IMR-90 (cell line): ENCODE results near the gene POM121. TPM values are rescaled to one million over a fixed set of nuclear protein-coding genes. Genes with fewer than 3 reads are reported as not detected.
"Not testable (repeated sequence)": the region's sequence is repeated elsewhere in the genome, so short reads cannot be mapped to it uniquely, and the experiment has no call there.

Source experiments
- ATAC-seq: fragments of 200-7000 bp; cut with Tn5 transposase; 2 replicates; pipeline ENCODE4 v1.9.1; 2020; ENCODE audit warnings: low read depth, mild to moderate bottlenecking, moderate library complexity
- BruUV-seq: library from RNA; stranded (reverse); fragments of 400-500 nt; replicated peaks from 2 replicates; lab custom pipeline; 2021; lab: Mats Ljungman, UMichigan
- CTCF ChIA-PET: fragments of 300-600 bp; formaldehyde crosslinking; extraction: SDS; loops from one replicate; lab custom pipeline; 2021; ENCODE audit warnings: antibody characterized with exemption; lab: Yijun Ruan, JAX
- POLR2A ChIA-PET: fragments of 300-600 bp; sonication (Branson Sonifier 250); formaldehyde crosslinking; loops from one replicate; lab custom pipeline; 2022; ENCODE audit warnings: antibody characterized with exemption; ENCODE audit not compliant: unreplicated experiment; lab: Charles Lee
- DNase-seq: peaks from one replicate; pipeline ENCODE4 v3.0.0; 2013
- H2AFZ ChIP-seq: replicated peaks from 2 replicates; pipeline ENCODE3; 2013; ENCODE audit warnings: low read length, mild to moderate bottlenecking; ENCODE audit not compliant: poor library complexity
- H2AK5ac ChIP-seq: 2 replicates; pipeline ENCODE4 v1.6.1; 2013; ENCODE audit warnings: low read depth, low read length, inconsistent platforms
- H2AK9ac ChIP-seq: replicated peaks from 2 replicates; pipeline ENCODE3; 2013; ENCODE audit warnings: mild to moderate bottlenecking, low read depth, low read length, moderate library complexity; ENCODE audit not compliant: poor library complexity
- H2BK120ac ChIP-seq: 2 replicates; pipeline ENCODE4 v1.6.1; 2013; ENCODE audit warnings: low read depth, low read length, inconsistent platforms
- H2BK15ac ChIP-seq: 3 replicates; pipeline ENCODE4 v1.6.1; 2013; ENCODE audit warnings: low read depth, low read length, inconsistent platforms
- H2BK20ac ChIP-seq: 2 replicates; pipeline ENCODE4 v1.6.1; 2013; ENCODE audit warnings: low read depth, mild to moderate bottlenecking, inconsistent platforms, low read length, moderate library complexity
- H2BK5ac ChIP-seq: 2 replicates; pipeline ENCODE4 v1.6.1; 2013; ENCODE audit warnings: mild to moderate bottlenecking, low read depth, low read length, inconsistent platforms; ENCODE audit not compliant: poor library complexity, severe bottlenecking
- H3K14ac ChIP-seq: replicated peaks from 2 replicates; pipeline ENCODE4 v1.6.1; 2013; ENCODE audit warnings: low read depth, low read length, inconsistent platforms
- H3K18ac ChIP-seq: 2 replicates; pipeline ENCODE4 v1.6.1; 2013; ENCODE audit warnings: low read depth, low read length, control low read depth
- H3K23ac ChIP-seq: 2 replicates; pipeline ENCODE4 v1.6.1; 2013; ENCODE audit warnings: low read depth, low read length, inconsistent platforms
- H3K27ac ChIP-seq: 2 replicates; pipeline ENCODE4 v1.5.1; 2013; ENCODE audit warnings: mild to moderate bottlenecking, control low read depth, low read length; ENCODE audit not compliant: insufficient read depth
- H3K27me3 ChIP-seq: 2 replicates; pipeline ENCODE4 v1.6.1; 2013; ENCODE audit warnings: low read length; ENCODE audit not compliant: control insufficient read depth, insufficient read depth
- H3K36me3 ChIP-seq: 2 replicates; pipeline ENCODE4 v1.6.1; 2013; ENCODE audit warnings: low read length, mixed read lengths; ENCODE audit not compliant: control insufficient read depth, insufficient read depth
- H3K4ac ChIP-seq: 2 replicates; pipeline ENCODE4 v1.6.1; 2013; ENCODE audit warnings: low read depth, low read length, inconsistent platforms
- H3K4me1 ChIP-seq: 2 replicates; pipeline ENCODE4 v1.6.1; 2013; ENCODE audit warnings: low read length, mixed read lengths; ENCODE audit not compliant: control insufficient read depth, insufficient read depth
- H3K4me2 ChIP-seq: 2 replicates; pipeline ENCODE4 v1.6.1; 2013; ENCODE audit warnings: low read depth, mild to moderate bottlenecking, control low read depth, low read length, moderate library complexity
- H3K4me3 ChIP-seq: 2 replicates; pipeline ENCODE4 v1.5.1; 2013; ENCODE audit warnings: low read depth, mild to moderate bottlenecking, control low read depth, low read length, moderate library complexity; ENCODE audit not compliant: insufficient read depth
- H3K56ac ChIP-seq: 2 replicates; pipeline ENCODE4 v1.6.1; 2013; ENCODE audit warnings: low read length, inconsistent platforms; ENCODE audit not compliant: insufficient read depth; ENCODE audit errors: extremely low read depth
- H3K79me1 ChIP-seq, 2 experiments: 2 replicates each; pipeline ENCODE4 v1.6.1; 2013; ENCODE audit warnings: low read length in 2 of 2, inconsistent platforms in 1 of 2, low read depth in 1 of 2
- H3K9ac ChIP-seq: 2 replicates; pipeline ENCODE4 v1.6.1; 2013; ENCODE audit warnings: low read depth, low read length, control low read depth
- H3K9me1 ChIP-seq: 2 replicates; pipeline ENCODE4 v1.6.1; 2013; ENCODE audit warnings: low read length, inconsistent platforms; ENCODE audit not compliant: insufficient read depth
- H3K9me3 ChIP-seq: 2 replicates; pipeline ENCODE4 v1.6.1; 2013; ENCODE audit warnings: low read length; ENCODE audit not compliant: control insufficient read depth, insufficient read depth
- H4K20me1 ChIP-seq: 2 replicates; pipeline ENCODE4 v1.6.1; 2013; ENCODE audit warnings: low read length, inconsistent platforms; ENCODE audit not compliant: insufficient read depth
- H4K5ac ChIP-seq: 2 replicates; pipeline ENCODE4 v1.6.1; 2013; ENCODE audit warnings: mild to moderate bottlenecking, low read depth, low read length, control low read depth
- H4K8ac ChIP-seq, 2 experiments: 2 replicates each; pipeline ENCODE4 v1.6.1; 2013; ENCODE audit warnings: low read depth in 2 of 2, low read length in 2 of 2, control low read depth in 1 of 2, inconsistent platforms in 1 of 2
- H4K91ac ChIP-seq: 2 replicates; pipeline ENCODE4 v1.6.1; 2013; ENCODE audit warnings: low read depth, low read length, inconsistent platforms; ENCODE audit not compliant: insufficient read depth
- WGBS, 2 experiments: methylation state at CpG; one replicate each; pipeline versions ENCODE4 v1.1.5 to v1.1.7; 2013; ENCODE audit warnings: missing lambda C conversion rate in 2 of 2; ENCODE audit not compliant: insufficient read length in 1 of 2; ENCODE audit errors: extremely low coverage in 2 of 2; 5-methylcytosine and 5-hydroxymethylcytosine counted together
- dilution Hi-C: fragments of 300-500 bp; cut with HindIII; formaldehyde crosslinking; loops from one replicate; pipeline ENCODE4 v1.14.3; 2018; ENCODE audit warnings: low sequenced_read_pairs; ENCODE audit not compliant: unreplicated experiment
- in situ Hi-C: fragments of 300-500 bp; cut with MboI; formaldehyde crosslinking; loops from 3 replicates; pipeline ENCODE4 v1.14.3; 2019; ENCODE audit warnings: low sequenced_read_pairs, inconsistent platforms, mixed read lengths
- intact Hi-C: fragments of 100-400 bp; cut with micrococcal nuclease; formaldehyde crosslinking; loops from 2 replicates; pipeline ENCODE4 v1.10.0; 2022
- polyA plus RNA-seq, 3 experiments: library from polyadenylated mRNA; depleted of rRNA; stranded (reverse); fragments of >200 nt; gene quantifications; 2 replicates each; pipeline ENCODE4 v1.2.3, GENCODE V29; 2012; ENCODE audit warnings: low replicate concordance in 1 of 3
- total RNA-seq: library from RNA; depleted of rRNA; stranded (reverse); fragments of >200 nt; gene quantifications from 2 replicates; pipeline ENCODE4 v1.2.3, GENCODE V29; 2012

POM121 gene
- total and polyA plus RNA-seq, 2 of the 4 experiments (the other 2 are of a cell fraction), result 1.8 to 15.5 TPM

DNA sequence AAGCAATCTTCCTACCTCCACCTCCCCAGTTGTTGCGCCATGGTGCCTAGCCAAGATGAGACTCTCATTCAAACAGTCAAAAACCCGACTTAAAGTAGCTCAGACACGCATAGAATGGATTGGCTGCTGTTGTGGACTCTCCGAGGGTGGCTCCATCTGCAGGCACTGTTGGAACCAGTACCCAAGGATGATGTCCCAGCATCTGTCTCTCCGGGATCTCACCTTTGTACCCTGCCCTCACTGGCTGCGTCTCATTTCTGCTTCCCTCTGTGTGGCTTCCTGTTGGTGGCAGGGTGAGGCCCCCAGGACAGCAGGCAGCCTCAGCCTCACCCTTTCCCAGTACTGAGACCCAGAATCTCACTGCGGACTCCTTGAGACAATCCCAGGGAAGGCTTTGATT is 49.9 kb downstream of the POM121 start:
- BruUV-seq, result not testable (repeated sequence)

DNA sequence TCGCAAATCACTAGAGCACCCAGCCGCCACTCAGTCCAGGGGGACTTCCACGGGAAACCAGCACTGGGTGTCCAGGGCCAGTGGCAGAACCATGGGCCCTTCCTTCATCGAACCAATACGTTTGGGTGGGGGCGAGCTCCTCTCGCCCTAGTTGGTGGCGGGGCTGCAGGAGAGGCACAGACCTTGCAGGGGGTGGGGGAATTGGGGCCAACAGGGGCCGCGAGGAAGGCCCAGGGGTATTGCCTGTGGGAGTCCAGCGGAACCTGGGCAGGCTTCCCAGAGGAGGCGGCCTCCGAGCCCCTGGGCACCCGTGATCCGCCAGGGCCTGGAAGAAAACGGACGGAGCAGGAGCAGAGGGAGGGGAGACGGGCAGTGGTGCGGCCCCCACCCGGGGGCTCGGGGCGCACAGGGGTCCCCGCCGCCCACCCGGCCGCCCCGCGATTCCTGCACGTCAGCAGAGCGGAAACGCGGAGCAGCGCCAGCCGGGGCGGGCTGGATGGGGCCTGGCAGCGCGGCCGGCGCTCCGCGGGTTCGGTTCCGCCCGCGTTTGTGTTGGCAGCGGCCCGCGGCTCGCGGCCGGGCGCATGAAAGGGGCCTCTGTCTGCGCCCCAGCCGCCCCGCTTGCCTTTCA is 50.9 kb downstream of the POM121 start:
- H3K36me3 ChIP-seq, H3K4me2 ChIP-seq, H3K79me1 ChIP-seq, H3K4me3 ChIP-seq, H3K18ac ChIP-seq, H2AK5ac ChIP-seq, ATAC-seq, H4K91ac ChIP-seq, H3K27me3 ChIP-seq, H3K9me1 ChIP-seq, intact Hi-C loops, H2BK120ac ChIP-seq, CTCF ChIA-PET, H2BK20ac ChIP-seq, H2AK9ac ChIP-seq, H3K9me3 ChIP-seq, BruUV-seq, in situ Hi-C loops, DNase-seq, H3K4ac ChIP-seq, H4K20me1 ChIP-seq, POLR2A ChIA-PET, dilution Hi-C loops, H2BK15ac ChIP-seq, H2BK5ac ChIP-seq, H3K14ac ChIP-seq, H4K8ac ChIP-seq, H3K56ac ChIP-seq, H4K5ac ChIP-seq, H3K9ac ChIP-seq, H3K23ac ChIP-seq, H2AFZ ChIP-seq, H3K4me1 ChIP-seq, H3K27ac ChIP-seq: not testable (repeated sequence)
- WGBS, 2 experiments, result no CpG with 5 or more reads among the region's 55 CpGs

More for the DNA sequence above, 49.9 kb downstream of the POM121 start:
- H3K9me3 ChIP-seq, dilution Hi-C loops, H3K27ac ChIP-seq, H3K79me1 ChIP-seq, H4K8ac ChIP-seq, H3K4me1 ChIP-seq, H4K91ac ChIP-seq, DNase-seq, H3K27me3 ChIP-seq, H2BK120ac ChIP-seq, H2BK5ac ChIP-seq, H4K20me1 ChIP-seq, H3K9ac ChIP-seq, CTCF ChIA-PET, H3K23ac ChIP-seq, ATAC-seq, H2AFZ ChIP-seq, H3K56ac ChIP-seq, H4K5ac ChIP-seq, H3K4ac ChIP-seq, intact Hi-C loops, H3K4me3 ChIP-seq, H2BK20ac ChIP-seq, H2AK9ac ChIP-seq, H2BK15ac ChIP-seq, H3K18ac ChIP-seq, in situ Hi-C loops, H3K36me3 ChIP-seq, POLR2A ChIA-PET, H3K4me2 ChIP-seq, H3K14ac ChIP-seq, H2AK5ac ChIP-seq, H3K9me1 ChIP-seq: not testable (repeated sequence)
- no CpG with 5 or more reads among the region's 7 CpGs for WGBS, 2 experiments
